H1 (cell line): ENCODE data around the gene CLEC10A. TPM values are rescaled to one million over a fixed set of nuclear protein-coding genes. Genes with fewer than 3 reads are reported as not detected.

Source experiments
- BRCA1 ChIP-seq: IDR thresholded peaks from 2 replicates; pipeline ENCODE4 v1.6.1; 2012; ENCODE audit warnings: low read depth, low read length, improper control_type of control experiment
- CHD7 ChIP-seq: fragments of 300-600 bp; sonication (generic); IDR thresholded peaks from 2 replicates; pipeline ENCODE4 v1.7.1; 2012; ENCODE audit warnings: low read length, moderate library complexity, mild to moderate bottlenecking, inconsistent platforms; ENCODE audit not compliant: insufficient replicate concordance
- EP300 ChIP-seq, 2 experiments: IDR thresholded peaks; 1 replicate in 1 of 2; 2 replicates in 1 of 2; pipeline ENCODE4 v1.6.1; 2011 to 2012; ENCODE audit warnings: low read depth in 2 of 2, low read length in 2 of 2, mild to moderate bottlenecking in 2 of 2, borderline replicate concordance in 1 of 2, inconsistent platforms in 1 of 2, moderate library complexity in 1 of 2
- EZH2 ChIP-seq: fragments of 200-600 bp; sonication (generic); IDR thresholded peaks from 2 replicates; pipeline ENCODE4 v1.7.1; 2012; ENCODE audit warnings: low read depth, mild to moderate bottlenecking, moderate library complexity, low read length, inconsistent platforms; ENCODE audit not compliant: severe bottlenecking
- GABPA ChIP-seq: IDR thresholded peaks from 2 replicates; pipeline ENCODE4 v1.6.1; 2011; ENCODE audit warnings: mild to moderate bottlenecking, low read length, moderate library complexity, borderline replicate concordance; ENCODE audit not compliant: insufficient read depth
- KDM1A ChIP-seq: fragments of 200-600, 300-600 bp; sonication (generic); IDR thresholded peaks from 2 replicates; pipeline ENCODE4 v1.7.1; 2016; ENCODE audit warnings: mild to moderate bottlenecking, low read length, borderline replicate concordance
- SP1 ChIP-seq: IDR thresholded peaks from 2 replicates; pipeline ENCODE4 v1.6.1; 2011; ENCODE audit warnings: low read depth, low read length
- polyA plus RNA-seq, 7 experiments: library from polyadenylated mRNA; depleted of rRNA in 3 of 7; stranded (reverse) in 5 of 7; unstranded in 2 of 7; fragments of >200 nt in 5 of 7; fragments of 200-250 nt in 2 of 7; gene quantifications; 1 replicate in 5 of 7; 2 replicates in 1 of 7; 4 replicates in 1 of 7; pipeline versions ENCODE4 v1.2.1 to v1.2.3, GENCODE V29; 2011 to 2013; ENCODE audit warnings: missing spikeins in 2 of 7, mixed read lengths in 2 of 7
- total RNA-seq: library from RNA; stranded (reverse); fragmentation: NEBNext Ultra II Directional; extraction: Animal tissue kit (Norgen Biotek cat#: 25700); gene quantifications from 2 replicates; pipeline ENCODE4 v1.2.1, GENCODE V29; 2021

The CLEC10A gene
- total and polyA plus RNA-seq, 2 of the 8 experiments (the other 6 are each of a cell fraction or from before 2014, with no cell fraction given) = not detected

- TF ChIP-seq CHD7 (no peak), EZH2 (no peak), GABPA (no peak), BRCA1 (no peak), SP1 (no peak), EP300 (IDR thresholded peaks at IDR 0.05; ENCODE audit: borderline replicate concordance in 1 of 2, low read depth in 2 of 2, low read length in 2 of 2) (no peak), KDM1A (no peak)
- TF ChIP-seq, all 59 proteins: peak for 0
Observed at GRCh38 chr17:7080456-7081041, 498 bp upstream of the CLEC10A start (continued).
